ENCODE data around the gene FKBP2.

DNA sequence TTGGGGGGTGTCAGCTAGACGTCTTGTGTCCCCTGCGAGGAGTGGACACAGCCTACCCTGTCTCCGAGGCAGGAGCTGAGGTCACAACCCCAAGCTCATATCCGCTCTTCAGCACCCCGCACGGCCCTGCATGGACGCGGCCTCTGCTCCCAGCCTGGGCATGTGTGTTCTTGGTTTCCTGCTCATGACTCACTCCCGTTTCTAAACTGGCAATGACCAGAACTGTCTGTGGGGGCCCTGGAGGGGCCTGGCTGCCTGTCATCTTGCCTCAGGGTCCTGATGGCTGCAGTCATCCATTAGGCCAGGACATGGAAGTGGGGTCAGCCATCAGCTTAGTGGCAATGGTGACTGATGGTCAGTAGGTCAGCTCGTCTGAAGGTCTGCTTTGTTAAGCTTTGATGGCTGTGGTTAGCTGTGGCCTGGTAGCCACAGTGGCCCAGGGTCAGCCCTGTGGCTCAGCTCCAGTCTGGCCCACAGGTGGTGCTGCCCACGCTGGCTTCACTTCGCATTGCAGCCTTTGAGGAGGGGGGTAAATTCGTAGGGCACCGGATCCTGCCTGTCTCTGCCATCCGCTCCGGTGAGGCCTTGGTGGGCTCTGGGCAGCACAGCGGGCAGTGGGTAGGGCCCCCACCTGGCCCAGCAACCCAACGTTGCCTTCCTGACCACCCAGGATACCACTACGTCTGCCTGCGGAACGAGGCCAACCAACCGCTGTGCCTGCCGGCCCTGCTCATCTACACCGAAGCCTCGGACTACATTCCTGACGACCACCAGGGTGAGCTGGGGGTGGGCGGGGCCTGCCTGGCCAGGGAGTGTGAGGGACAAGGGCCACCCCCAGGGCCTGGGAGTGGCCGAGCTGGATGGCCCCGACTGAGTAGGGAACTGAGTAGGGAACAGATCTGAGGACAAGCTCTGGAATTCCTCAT is 22.4 kb downstream of the FKBP2 start:
- no peak for TF ChIP-seq CHD1 (IDR thresholded peaks at IDR 0.05; ENCODE audit: low read depth, low read length)
- TF ChIP-seq CTCF (conservative IDR thresholded peaks at IDR 0.05; ENCODE audit: low read depth, low read length), result no peak; the same call in 1 of the 2 replicates
- no peak for TF ChIP-seq RAD21 (IDR thresholded peaks at IDR 0.05; ENCODE audit: low read length)
- TF ChIP-seq RFX5 (IDR thresholded peaks at IDR 0.05; ENCODE audit: low read depth, low read length), result no peak
- TF ChIP-seq FOS (IDR thresholded peaks at IDR 0.05; ENCODE audit: low read depth, low read length), result no peak; the same call in 1 of the 2 replicates
